ENCODE measurements around the gene RBM14. TPM values are rescaled to one million over a fixed set of nuclear protein-coding genes. Genes with fewer than 3 reads are reported as not detected.

Gene RBM14
- total and polyA plus RNA-seq, 9 of the 15 experiments (the other 6 are each of a cell fraction or from before 2014, with no cell fraction given), result 5.5 to 131 (median 42.6) TPM

DNA sequence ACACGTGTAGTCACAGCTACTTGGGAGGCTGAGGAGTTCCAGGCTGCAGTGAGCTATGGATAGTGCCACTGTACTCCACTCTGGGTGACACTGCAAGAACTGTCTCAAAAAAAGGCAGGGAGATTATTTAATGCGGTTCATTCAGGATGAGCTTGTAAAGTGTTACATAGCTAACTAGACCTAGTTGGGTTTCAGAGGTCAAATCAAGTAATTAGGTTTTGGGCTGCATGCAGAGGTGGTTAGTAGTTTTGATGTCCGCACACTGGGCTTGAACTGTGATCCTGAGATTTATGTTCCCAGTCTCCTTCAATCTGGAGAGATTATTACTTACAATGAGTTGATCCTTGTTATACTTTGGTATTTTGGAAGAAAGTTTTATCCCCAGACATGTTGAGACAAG is 20.0 kb downstream of the RBM14 start:
- FAIRE-seq (no peak), ATAC-seq (no peak), DNase-seq (ENCODE audit: extremely low read depth in 1 of 4, low spot score in 3 of 4) (no peak)
- H3K36me3 ChIP-seq (ENCODE audit: control insufficient read depth, insufficient read depth, low read length), result peaks cover 64% of the 10 kb centered on the region
- in situ Hi-C loops (cut with MboI), result no loop called here
- intact Hi-C loops (cut with micrococcal nuclease), result no loop called here
- peaks cover 15 to 16% of the 10 kb centered on the region in 2 experiments for H3K4me1 ChIP-seq (replicated peaks in 1 of 2; ENCODE audit: control insufficient read depth in 2 of 2, insufficient read depth in 2 of 2, low read length in 2 of 2)
- ChIA-PET CTCF (ENCODE audit: low intra/inter-chr PET ratio) (no interaction called here), POLR2A (interaction anchor here (0.5 to 26.4 kb wide), 5 partner anchors 14 to 1749 kb away, joined by 3 to 387 read pairs (median 4); partner anchors contain the start of gene RBM14)
- H3K9ac ChIP-seq (ENCODE audit: insufficient read depth in 1 of 2, low read depth in 2 of 2, low read length in 2 of 2), result no peak overlapping the region
- WGBS (ENCODE audit: insufficient coverage, low coverage, missing lambda C conversion rate), result 53% methylated on average over 3 of the region's 3 CpGs
- H3K27me3 ChIP-seq (ENCODE audit: control insufficient read depth in 2 of 2, insufficient read depth in 2 of 2, low read length in 2 of 2), result no peaks in the 10 kb centered on the region
- H3K4me3 ChIP-seq, result no peak overlapping the region
- no TSS peak for BruUV-seq (replicated peaks)
- TF ChIP-seq, protein P1, sequence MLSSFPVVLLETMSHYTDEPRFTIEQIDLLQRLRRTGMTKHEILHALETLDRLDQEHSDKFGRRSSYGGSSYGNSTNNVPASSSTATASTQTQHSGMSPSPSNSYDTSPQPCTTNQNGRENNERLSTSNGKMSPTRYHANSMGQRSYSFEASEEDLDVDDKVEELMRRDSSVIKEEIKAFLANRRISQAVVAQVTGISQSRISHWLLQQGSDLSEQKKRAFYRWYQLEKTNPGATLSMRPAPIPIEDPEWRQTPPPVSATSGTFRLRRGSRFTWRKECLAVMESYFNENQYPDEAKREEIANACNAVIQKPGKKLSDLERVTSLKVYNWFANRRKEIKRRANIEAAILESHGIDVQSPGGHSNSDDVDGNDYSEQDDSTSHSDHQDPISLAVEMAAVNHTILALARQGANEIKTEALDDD (IDR thresholded peaks at IDR 0.05), result peak; percentile 87
- TF ChIP-seq ZNF431 (CRISPR knock-in tag; IDR thresholded peaks at IDR 0.05) (peak; percentile 90), SMARCA5 (IDR thresholded peaks at IDR 0.05) (no peak)
- no peak overlapping the region for H2AFZ ChIP-seq (ENCODE audit: low read depth, low read length)
- no peak overlapping the region; the same call in 1 of the 2 replicates for H3K4me2 ChIP-seq (ENCODE audit: insufficient read depth, low read length)
- H3K79me2 ChIP-seq (ENCODE audit: control insufficient read depth, insufficient read depth, low read length), result peaks cover 93% of the 10 kb centered on the region
- H3K9me1 ChIP-seq (ENCODE audit: control insufficient read depth, insufficient read depth, low read length), result peaks cover 4% of the 10 kb centered on the region
- H3K27ac ChIP-seq (ENCODE audit: extremely low read depth, low read depth, low read length), result peak overlapping the region; percentile 25; the same call in 1 of the 3 replicates
- peaks cover 28% of the 10 kb centered on the region for H4K20me1 ChIP-seq (replicated peaks; ENCODE audit: control insufficient read depth, insufficient read depth, low read length)
- no peaks in the 10 kb centered on the region for H3K9me3 ChIP-seq (replicated peaks; ENCODE audit: control insufficient read depth, insufficient read depth, low read depth, low read length)

DNA sequence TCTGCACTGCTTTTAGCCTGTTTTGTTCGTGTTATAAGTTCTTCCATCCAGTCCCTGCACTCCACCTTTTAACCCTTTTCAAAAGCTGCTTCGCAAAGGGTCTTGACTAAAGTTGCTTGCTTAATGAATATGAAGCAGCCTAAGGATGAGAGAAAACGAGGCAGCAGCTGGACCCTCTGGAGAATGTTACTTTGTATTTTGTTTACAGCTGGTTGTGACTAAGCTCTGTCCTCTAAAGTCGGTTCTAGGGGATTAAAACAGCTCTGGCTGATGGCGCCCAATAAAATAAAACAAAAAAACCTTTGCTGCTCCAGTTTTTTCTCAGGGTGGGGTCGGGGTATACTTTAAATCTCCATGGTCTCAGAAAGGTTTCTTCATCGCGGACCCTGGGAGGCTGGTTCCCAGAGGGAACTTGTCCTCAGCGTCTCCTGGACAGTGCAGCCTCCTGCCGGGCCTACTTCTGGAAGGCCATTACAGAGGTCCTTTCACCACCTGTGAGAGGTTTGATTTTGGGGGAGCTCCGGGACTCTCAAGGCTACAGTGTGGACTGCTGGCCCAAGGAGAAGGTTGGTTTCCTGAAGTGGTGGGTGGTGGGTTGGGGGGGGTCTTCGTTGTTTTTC is 21.2 kb downstream of the RBM14 start:
- H3K4me2 ChIP-seq (ENCODE audit: insufficient read depth, low read length), result peak overlapping the region; percentile 70
- POLR2A ChIA-PET, result interaction anchor here (0.6 to 26.4 kb wide), 22 partner anchors 7 to 782 kb away, joined by 3 to 387 read pairs (median 4); partner anchors contain the start of genes CTSF, MRPL11, RBM14 and RBM4B
- H4K20me1 ChIP-seq (replicated peaks; ENCODE audit: control insufficient read depth, insufficient read depth, low read length), result peaks cover 40% of the 10 kb centered on the region
- intact Hi-C loops (cut with micrococcal nuclease), result no loop called here
- DNase-seq (ENCODE audit: extremely low read depth in 1 of 4, low spot score in 3 of 4), result peak in 2 of 4 experiments; percentile 32 to 52
- no peaks in the 10 kb centered on the region for H3K9me3 ChIP-seq (replicated peaks; ENCODE audit: control insufficient read depth, insufficient read depth, low read depth, low read length)
- H3K9ac ChIP-seq (ENCODE audit: insufficient read depth in 1 of 2, low read depth in 2 of 2, low read length in 2 of 2), result peak overlapping the region; percentile 89 to 96
- H3K9me1 ChIP-seq (ENCODE audit: control insufficient read depth, insufficient read depth, low read length), result peaks cover 6% of the 10 kb centered on the region
- BruUV-seq (replicated peaks), result TSS peak; percentile 95
- no peaks in the 10 kb centered on the region for H3K27me3 ChIP-seq (ENCODE audit: control insufficient read depth in 2 of 2, insufficient read depth in 2 of 2, low read length in 2 of 2)
- H3K27ac ChIP-seq (ENCODE audit: extremely low read depth, low read depth, low read length), result peak overlapping the region; percentile 96
- peak; percentile 50 for ATAC-seq
- in situ Hi-C loops (cut with MboI), result no loop called here
- peaks cover 65% of the 10 kb centered on the region for H3K36me3 ChIP-seq (ENCODE audit: control insufficient read depth, insufficient read depth, low read length)
- peaks cover 94% of the 10 kb centered on the region for H3K79me2 ChIP-seq (ENCODE audit: control insufficient read depth, insufficient read depth, low read length)
- H2AFZ ChIP-seq (ENCODE audit: low read depth, low read length), result peak overlapping the region; percentile 63
- WGBS (ENCODE audit: insufficient coverage, low coverage, missing lambda C conversion rate), result 18% methylated on average over 12 of the region's 12 CpGs
- CTCF ChIA-PET (ENCODE audit: low intra/inter-chr PET ratio), result no interaction called here
- no peak for FAIRE-seq
- peaks cover 15 to 24% of the 10 kb centered on the region in 2 experiments for H3K4me1 ChIP-seq (replicated peaks in 1 of 2; ENCODE audit: control insufficient read depth in 2 of 2, insufficient read depth in 2 of 2, low read length in 2 of 2)
- H3K4me3 ChIP-seq, result peak overlapping the region; percentile 73
- TF ChIP-seq GATA2 (CRISPR knock-in tag; IDR thresholded peaks at IDR 0.05) (no peak), RHOXF2B (CRISPR knock-in tag; conservative IDR thresholded peaks at IDR 0.05) (no peak), HNRNPK (IDR thresholded peaks at IDR 0.05; ENCODE audit: low read depth, low read length, poor library complexity, severe bottlenecking) (no peak), CBFB (CRISPR knock-in tag; IDR thresholded peaks at IDR 0.05) (no peak), PHF20 (IDR thresholded peaks at IDR 0.05; ENCODE audit: partially characterized antibody) (no peak), SMARCE1 (IDR thresholded peaks at IDR 0.05) (0 out of 2 replicates have a peak, but pooled peaks have one; percentile 16), ZFX (CRISPR knock-in tag; IDR thresholded peaks at IDR 0.05) (no peak)
- TF ChIP-seq, protein P2, sequence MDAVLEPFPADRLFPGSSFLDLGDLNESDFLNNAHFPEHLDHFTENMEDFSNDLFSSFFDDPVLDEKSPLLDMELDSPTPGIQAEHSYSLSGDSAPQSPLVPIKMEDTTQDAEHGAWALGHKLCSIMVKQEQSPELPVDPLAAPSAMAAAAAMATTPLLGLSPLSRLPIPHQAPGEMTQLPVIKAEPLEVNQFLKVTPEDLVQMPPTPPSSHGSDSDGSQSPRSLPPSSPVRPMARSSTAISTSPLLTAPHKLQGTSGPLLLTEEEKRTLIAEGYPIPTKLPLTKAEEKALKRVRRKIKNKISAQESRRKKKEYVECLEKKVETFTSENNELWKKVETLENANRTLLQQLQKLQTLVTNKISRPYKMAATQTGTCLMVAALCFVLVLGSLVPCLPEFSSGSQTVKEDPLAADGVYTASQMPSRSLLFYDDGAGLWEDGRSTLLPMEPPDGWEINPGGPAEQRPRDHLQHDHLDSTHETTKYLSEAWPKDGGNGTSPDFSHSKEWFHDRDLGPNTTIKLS (IDR thresholded peaks at IDR 0.05; ENCODE audit: borderline replicate concordance, low read depth), result no peak

Measured in K562 (cell line).